GM13977 (cell line): ENCODE measurements around the gene MRPL22.
A peak's percentile ranks its signal among the peaks of the same experiment; 100 is the strongest.

Source experiments
- DNase-seq: peaks from one replicate; pipeline ENCODE4 v3.0.0; 2012; ENCODE audit warnings: low spot score
- CTCF ChIP-seq: IDR thresholded peaks from 2 replicates; pipeline ENCODE4 v1.5.1; 2012; ENCODE audit warnings: mild to moderate bottlenecking, control low read depth; ENCODE audit not compliant: insufficient read depth; ENCODE audit errors: extremely low read depth, missing control alignments
- in situ Hi-C: fragments of 300-500 bp; cut with MboI; formaldehyde crosslinking; loops from one replicate; pipeline ENCODE4 v1.12.0; 2022; ENCODE audit warnings: low sequenced_read_pairs, low pct_unique_long_range_greater_than_20kb, mixed read lengths, inconsistent platforms; ENCODE audit not compliant: unreplicated experiment

MRPL22 gene

DNA sequence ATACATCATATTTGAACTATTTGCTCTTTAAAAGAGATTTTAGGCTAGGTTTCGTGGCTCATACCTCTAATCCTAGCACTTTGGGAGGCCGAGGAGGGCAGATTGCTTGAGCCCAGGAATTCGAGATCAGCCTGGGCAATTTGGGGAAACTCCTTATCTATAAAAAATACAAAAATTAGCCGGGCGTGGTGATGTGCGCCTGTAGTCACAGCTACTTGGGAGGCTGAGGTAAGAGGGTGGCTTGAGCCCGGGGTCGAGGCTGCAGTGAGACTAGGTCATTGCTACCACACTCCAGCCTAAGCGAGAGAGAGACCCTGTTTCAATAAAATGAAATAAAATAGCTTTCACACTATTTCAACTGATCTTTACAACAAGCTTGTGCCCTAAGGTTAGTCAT is 500 bp upstream of the MRPL22 start:
- in situ Hi-C loops = no loop called here
- no peak for TF ChIP-seq CTCF
- no peak for DNase-seq

DNA sequence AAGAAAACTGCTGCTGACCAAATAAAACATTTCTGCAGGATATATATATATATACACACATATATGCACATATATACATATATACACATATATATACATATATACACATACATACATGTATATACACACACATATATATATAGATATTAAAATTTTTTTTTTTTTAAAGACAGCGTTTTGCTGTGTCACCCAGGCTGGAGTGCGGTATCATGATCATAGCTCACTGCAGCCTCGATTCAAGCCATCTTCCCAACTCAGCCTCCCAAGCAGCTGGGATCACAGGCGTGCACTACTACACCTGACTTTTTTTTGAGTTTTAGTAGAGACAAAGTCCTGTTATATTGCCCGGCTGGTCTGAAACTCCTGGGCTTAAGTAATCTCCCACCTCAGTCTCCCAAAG is 2.7 kb downstream of the MRPL22 start:
- in situ Hi-C loops = no loop called here

DNA sequence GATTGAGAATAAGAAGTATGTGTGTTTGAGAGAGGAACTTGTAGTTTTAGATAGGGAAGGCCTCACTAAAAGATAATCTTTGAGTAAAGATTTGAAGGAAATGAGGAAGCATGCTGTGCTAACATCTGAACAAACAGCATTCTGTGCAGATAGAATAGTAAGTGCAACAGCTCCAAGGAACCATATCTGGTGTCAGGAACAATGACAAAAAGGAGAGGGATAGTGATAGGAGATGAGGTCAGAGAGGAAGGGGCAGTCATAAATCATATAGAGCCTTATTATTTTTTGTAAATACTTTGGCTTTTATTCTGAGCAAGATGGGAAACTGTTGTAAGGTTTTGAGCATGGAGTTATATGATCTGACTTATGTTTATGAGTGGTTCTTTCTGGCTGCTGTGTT is 3.8 kb downstream of the MRPL22 start:
- in situ Hi-C loops = no loop called here
- no peak for DNase-seq
- no peak for TF ChIP-seq CTCF

More for the DNA sequence above, 2.7 kb downstream of the MRPL22 start:
- no peak for TF ChIP-seq CTCF
- no peak for DNase-seq

DNA sequence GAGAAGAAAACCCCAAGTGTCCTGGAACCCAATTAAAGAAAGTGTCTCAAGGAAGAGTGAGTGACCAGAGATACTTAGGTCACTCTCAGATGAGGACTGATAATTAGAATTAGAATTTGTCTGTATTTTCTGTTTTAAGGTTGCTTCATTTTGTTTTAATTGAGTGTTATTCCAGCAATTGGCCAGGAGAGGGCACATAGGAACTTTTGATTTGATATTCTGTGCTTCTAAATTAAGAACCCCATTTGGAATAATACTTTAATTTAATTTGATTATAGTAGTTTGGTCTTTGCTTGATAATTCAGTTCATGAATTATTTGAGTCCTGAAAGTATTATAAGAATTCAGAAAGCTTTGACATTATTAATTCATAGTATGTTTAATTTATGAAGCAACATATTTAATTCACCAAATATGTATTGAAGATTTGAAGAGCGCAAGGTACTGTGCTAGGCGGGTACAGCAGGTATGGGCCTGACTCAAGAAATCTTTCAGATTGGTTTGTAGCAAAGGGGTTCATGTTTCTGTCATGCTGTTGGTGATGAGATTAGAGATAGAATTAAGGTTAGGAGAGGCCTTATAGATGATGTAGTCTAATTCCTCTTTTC is 4.9 kb downstream of the MRPL22 start:
- no peak for DNase-seq

DNA sequence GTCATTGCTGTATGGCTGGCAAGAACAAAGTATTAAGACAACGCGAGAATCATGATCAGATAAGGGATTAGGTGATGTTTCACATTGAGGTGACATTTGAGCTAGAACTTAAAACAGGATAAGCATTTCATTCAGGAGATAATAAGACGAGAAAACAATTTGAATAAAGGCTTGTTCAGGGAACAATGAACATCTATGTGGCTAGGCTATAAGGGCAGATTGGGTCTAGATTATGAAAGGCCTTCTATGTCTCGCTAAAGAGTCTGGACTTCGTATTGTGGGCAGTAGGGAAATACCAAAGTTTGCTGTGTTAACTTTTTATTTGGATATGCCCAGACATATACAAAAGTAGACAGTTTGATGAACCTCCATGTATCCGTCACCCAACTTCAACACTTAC is 6.9 kb downstream of the MRPL22 start:
- in situ Hi-C loops = no loop called here
- no peak for DNase-seq
- TF ChIP-seq CTCF = no peak

More for the DNA sequence above, 4.9 kb downstream of the MRPL22 start:
- in situ Hi-C loops = no loop called here
- TF ChIP-seq CTCF = peak; percentile 53

- in situ Hi-C loops = no loop called here
- no peak for TF ChIP-seq CTCF
- no peak for DNase-seq
These were observed 7.4 kb downstream of the MRPL22 start for GRCh38 chr5:154948313-154948712.
